KG1 (cell line): ENCODE results near the gene OPTC.
A peak's percentile ranks its signal among the peaks of the same experiment; 100 is the strongest.

Source experiments
- DNase-seq: peaks from one replicate; lab custom pipeline; 2025; lab: John Stamatoyannopoulos, UW

The OPTC gene

GRCh38 chr1:203492082-203492747 is 1.7 kb upstream of the OPTC start:
- DNase-seq, result no peak

- no peak for DNase-seq
Observed at GRCh38 chr1:203492748-203493130, 1.2 kb upstream of the OPTC start.

GRCh38 chr1:203495845-203496244 is 1.9 kb downstream of the OPTC start:
- DNase-seq, result no peak

- DNase-seq, result no peak
Observed at GRCh38 chr1:203497269-203497777, 3.4 kb downstream of the OPTC start.

- no peak for DNase-seq
Observed at GRCh38 chr1:203499643-203500278, 5.8 kb downstream of the OPTC start.

GRCh38 chr1:203500279-203500678 is 6.3 kb downstream of the OPTC start:
- DNase-seq, result no peak

GRCh38 chr1:203503836-203504235 is 9.9 kb downstream of the OPTC start:
- no peak for DNase-seq

GRCh38 chr1:203504400-203505250 is 10.7 kb downstream of the OPTC start:
- DNase-seq, result peak; percentile 46

- DNase-seq, result no peak
Observed at GRCh38 chr1:203505526-203506204, 11.7 kb downstream of the OPTC start.

- DNase-seq, result no peak
Observed at GRCh38 chr1:203506858-203507626, 13.1 kb downstream of the OPTC start.

GRCh38 chr1:203507759-203508158 is 13.8 kb downstream of the OPTC start:
- DNase-seq, result no peak

GRCh38 chr1:203508463-203509073 is 14.6 kb downstream of the OPTC start:
- DNase-seq, result no peak

GRCh38 chr1:203509135-203509534 is 15.2 kb downstream of the OPTC start:
- DNase-seq, result no peak

- DNase-seq, result no peak
Observed at GRCh38 chr1:203511513-203511912, 17.6 kb downstream of the OPTC start.

GRCh38 chr1:203511930-203512329 is 18.0 kb downstream of the OPTC start:
- DNase-seq, result no peak

- DNase-seq, result no peak
Observed at GRCh38 chr1:203512517-203512847, 18.5 kb downstream of the OPTC start.

GRCh38 chr1:203512848-203513584 is 19.1 kb downstream of the OPTC start:
- no peak for DNase-seq

GRCh38 chr1:203513585-203514031 is 19.7 kb downstream of the OPTC start:
- no peak for DNase-seq

- DNase-seq, result no peak
Observed at GRCh38 chr1:203516184-203516583, 22.2 kb downstream of the OPTC start.

GRCh38 chr1:203516906-203517305 is 23.0 kb downstream of the OPTC start:
- no peak for DNase-seq
